GM19239 (cell line): ENCODE data around the gene NXNL2.

ENCODE experiments used
- DNase-seq: peaks from one replicate; pipeline ENCODE4 v3.0.0; 2011; ENCODE audit warnings: low spot score; ENCODE audit not compliant: insufficient read length
- FAIRE-seq: peaks from 2 replicates; lab custom pipeline; 2011; peaks lifted over from hg19 to GRCh38; lab: Jason Lieb, UNC

NXNL2 gene

GRCh38 chr9:88577256-88578120 is 42.5 kb downstream of the NXNL2 start:
- no peak for DNase-seq
- FAIRE-seq = no peak

GRCh38 chr9:88578121-88579049 is 43.4 kb downstream of the NXNL2 start:
- DNase-seq (peak; percentile 66), FAIRE-seq (peak; percentile 94)

- FAIRE-seq (no peak), DNase-seq (no peak)
These were observed 44.2 kb downstream of the NXNL2 start for GRCh38 chr9:88579050-88579715.

GRCh38 chr9:88580961-88581360 is 46.0 kb downstream of the NXNL2 start:
- FAIRE-seq (no peak), DNase-seq (no peak)

- DNase-seq (no peak), FAIRE-seq (no peak)
These were observed 49.1 kb downstream of the NXNL2 start for GRCh38 chr9:88583901-88584596.

- DNase-seq = no peak
- FAIRE-seq = no peak
These were observed 50.4 kb downstream of the NXNL2 start for GRCh38 chr9:88585426-88585825.

GRCh38 chr9:88586452-88586851 is 51.5 kb downstream of the NXNL2 start:
- no peak for DNase-seq

GRCh38 chr9:88587182-88587581 is 52.2 kb downstream of the NXNL2 start:
- FAIRE-seq = no peak
- DNase-seq = no peak

More at GRCh38 chr9:88586452-88586851, 51.5 kb downstream of the NXNL2 start:
- no peak for FAIRE-seq

- DNase-seq (no peak), FAIRE-seq (no peak)
These were observed 53.1 kb downstream of the NXNL2 start for GRCh38 chr9:88587885-88588649.

- FAIRE-seq (no peak), DNase-seq (no peak)
These were observed 54.7 kb downstream of the NXNL2 start for GRCh38 chr9:88589656-88590055.

- DNase-seq (no peak), FAIRE-seq (no peak)
These were observed 55.7 kb downstream of the NXNL2 start for GRCh38 chr9:88590558-88591146.

- FAIRE-seq = peak; percentile 33
- peak; percentile 46 for DNase-seq
These were observed 58.7 kb downstream of the NXNL2 start for GRCh38 chr9:88593537-88594185.
